Adipose tissue (tissue), 3 donors: ENCODE results near the gene MDC1. TPM values are rescaled to one million over a fixed set of nuclear protein-coding genes. Genes with fewer than 3 reads are reported as not detected.

Experiments used
- H3K27ac ChIP-seq: one replicate; pipeline ENCODE4 v1.5.1; 2013; ENCODE audit warnings: low read depth, low read length
- WGBS, 3 donors: extraction: QIAGEN DNeasy Blood & Tissue Kit; methylation state at CpG; one replicate each; pipeline ENCODE4 v1.1.7; 2013; 5-methylcytosine and 5-hydroxymethylcytosine counted together
- polyA plus RNA-seq, 3 donors: library from polyadenylated mRNA; stranded (reverse); fragments of 200-250 nt; gene quantifications; one replicate each; pipeline ENCODE4 v1.2.3, GENCODE V29; 2013
- donor health status: healthy with polysubstance abuse.
- donor health status: Bipolar disorder and iron deficiency.
- donor health status: healthy.

Gene MDC1
- polyA plus RNA-seq, 3 donors: 7.4 to 12.7 (median 7.8) TPM

DNA sequence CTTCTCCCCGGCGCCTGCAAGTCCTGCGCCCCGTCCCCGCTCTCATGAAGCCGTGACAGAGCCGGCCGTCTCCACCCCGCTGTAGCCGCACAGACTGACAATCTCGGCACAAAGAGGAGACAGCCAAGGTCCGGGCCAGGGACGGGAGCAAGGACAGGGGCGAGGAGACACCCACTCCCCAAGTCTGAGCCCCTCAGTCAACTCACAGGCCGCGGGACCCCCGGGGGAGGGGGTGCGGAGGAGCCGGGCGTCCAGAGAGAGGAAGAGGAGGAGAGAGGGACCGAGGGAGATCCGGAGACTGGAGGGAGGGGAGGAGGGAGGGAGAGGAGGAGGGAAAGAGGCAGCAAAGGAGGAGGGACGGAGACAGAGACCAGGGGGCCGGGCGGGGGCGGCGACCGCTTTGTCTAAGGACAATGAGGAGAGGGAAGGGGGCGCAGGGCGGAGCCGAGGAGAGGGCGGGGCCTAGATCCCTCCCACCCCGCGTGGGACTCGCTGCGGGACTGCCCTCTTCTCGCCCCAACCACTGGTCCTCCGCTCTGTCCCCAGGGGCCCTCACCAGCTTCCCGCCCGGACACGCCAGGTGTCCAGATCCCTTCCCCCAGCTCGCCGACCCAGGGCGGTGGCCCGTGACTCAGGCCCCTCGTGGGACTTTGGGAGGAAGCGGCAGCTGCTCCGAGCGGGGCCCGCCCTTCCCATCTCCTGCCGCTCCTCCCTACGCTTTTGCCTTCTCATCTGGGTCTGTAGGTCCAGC lies 30.0 kb downstream of the MDC1 start:
- 0 to 1% (median 1%) methylated on average over 44 to 52 of the region's 52 CpGs for WGBS, 3 donors
- H3K27ac ChIP-seq: peak overlapping the region; percentile 100

DNA sequence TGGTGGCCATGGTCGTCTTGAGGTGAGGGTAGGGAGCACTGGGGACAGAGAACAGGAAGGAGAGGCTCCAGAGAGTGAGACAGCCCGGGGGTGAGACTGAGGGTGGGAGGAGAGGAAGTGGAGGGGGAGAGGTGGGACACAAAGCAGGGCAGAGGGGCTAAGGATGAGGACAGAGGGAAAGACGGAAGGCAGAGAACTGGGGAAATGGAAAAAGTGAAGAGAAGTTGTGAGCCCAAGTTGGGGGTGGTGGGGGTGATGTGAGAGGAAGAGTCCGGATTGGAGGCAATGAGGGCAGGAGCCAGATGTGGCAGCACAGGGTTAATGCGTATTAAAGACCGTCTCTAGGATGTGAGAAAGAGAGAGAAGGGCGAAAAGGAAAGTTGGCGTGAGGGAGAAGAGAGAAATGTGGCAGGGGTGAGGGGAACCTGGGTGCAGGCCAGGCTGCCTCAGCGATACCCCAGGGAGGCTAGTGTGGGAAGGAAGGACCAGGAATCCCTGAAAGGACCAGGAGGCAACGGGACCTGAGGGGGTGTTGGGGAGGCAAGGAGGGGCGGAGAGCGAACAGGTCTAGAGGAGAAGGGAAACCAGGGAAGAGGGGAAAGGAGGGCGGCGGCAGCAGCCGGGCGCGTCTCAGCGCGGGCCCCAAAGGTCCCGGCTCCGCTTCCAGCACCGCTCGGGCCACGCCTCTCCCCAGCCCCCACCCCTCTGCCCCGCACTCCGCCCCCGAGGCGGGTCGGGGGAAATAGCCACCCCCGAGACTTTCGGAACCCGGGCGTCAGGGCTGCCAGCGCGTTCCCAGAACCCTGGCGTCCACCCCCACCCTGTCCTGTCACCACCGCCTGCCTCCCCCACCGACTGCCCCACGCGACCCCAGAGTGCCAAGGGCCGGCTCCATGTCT lies 30.8 kb downstream of the MDC1 start, which contains the start of gene PPP1R18:
PPP1R18 (minus strand) TSS at position 637 of the 899 bp plus-strand sequence; CDS start at position 10, 627 bp downstream.
- WGBS, 3 donors: 1 to 8% (median 1%) methylated on average over 23 to 41 of the region's 41 CpGs
- peak within 1 kb of the TSS; percentile 100 for H3K27ac ChIP-seq

DNA sequence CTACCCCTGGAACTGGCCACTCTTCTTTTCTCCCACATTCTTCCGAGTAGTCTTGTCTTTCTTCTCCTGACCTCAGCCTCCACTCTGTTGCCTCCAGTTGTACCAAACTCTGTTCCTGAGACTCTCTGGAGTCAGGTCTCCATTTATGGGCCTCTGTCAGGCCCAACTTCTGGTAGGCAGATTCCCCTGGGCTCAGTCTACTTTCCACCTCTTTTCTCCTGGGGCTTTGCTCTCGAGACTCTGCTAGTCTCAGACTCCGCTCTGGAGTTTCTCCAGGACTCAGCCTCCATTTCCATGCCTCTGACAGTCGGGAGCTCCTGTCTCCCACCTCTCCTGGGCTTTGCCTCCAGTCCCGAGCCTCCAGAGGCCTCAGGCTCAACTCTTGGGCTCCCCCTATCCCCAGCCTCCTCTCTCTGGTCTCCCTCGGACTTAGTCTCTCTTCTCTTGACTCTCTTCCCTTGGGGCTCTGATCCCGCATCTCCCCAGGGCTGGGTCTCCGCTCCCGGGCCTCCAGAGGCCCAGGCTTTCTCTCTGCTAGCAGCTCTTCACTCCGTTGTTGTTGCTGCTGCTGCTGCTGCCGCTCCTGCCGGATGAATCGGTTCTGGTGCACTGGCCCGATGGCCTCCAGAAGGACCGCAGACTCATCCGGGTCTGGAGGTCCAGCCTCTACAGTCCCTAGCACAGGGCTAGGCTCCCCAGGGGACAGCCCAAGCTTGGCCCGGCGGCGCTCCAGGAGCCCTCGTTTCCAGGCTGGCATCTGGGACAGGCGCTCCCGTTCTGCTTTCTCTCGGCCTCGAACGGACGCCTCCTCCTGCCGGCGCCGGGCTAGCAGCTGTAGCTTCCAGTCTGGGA lies 31.7 kb downstream of the MDC1 start:
- peak overlapping the region; percentile 100 for H3K27ac ChIP-seq
- 21 to 65% (median 27%) methylated on average over 29 of the region's 29 CpGs for WGBS, 3 donors

DNA sequence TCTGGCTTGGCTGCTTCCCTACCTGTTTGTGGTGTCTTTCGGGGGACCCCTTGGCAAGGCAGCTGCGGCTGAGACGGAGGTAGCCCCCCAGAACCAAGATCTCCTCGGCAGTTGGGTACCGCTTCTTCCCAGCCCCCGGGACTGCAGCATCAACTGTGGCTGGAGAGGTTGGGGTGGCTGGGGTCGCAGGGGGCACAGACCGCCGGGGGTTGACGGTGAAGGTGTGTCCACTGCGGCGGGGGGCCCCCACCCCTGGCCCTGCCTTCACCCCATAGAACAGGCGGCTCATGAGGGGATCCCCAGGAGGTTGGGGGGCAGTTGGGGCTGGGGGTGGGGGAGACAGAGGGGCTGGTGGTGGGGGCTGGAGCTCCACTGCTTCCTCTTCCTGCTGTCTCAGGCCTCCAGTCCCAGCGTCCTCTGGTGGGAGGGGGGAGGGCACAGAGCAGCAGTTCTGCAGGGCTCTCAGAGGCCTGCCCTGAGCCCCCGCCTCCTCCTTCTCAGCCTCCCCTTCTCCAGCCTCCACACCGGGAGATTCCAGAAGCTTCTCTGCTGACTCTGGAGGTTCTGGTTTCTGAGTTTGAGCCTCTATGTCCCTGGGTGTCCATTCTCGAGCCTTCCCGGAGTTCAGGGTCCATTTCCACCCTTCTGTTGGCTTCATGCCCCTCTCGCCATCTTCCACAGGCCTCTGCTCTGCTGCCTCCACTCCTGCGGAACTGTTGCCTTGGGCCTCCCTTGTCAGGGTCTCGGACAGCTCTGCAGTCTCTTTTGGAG lies 32.5 kb downstream of the MDC1 start:
- 11 to 62% (median 13%) methylated on average over 19 to 21 of the region's 21 CpGs for WGBS, 3 donors

DNA sequence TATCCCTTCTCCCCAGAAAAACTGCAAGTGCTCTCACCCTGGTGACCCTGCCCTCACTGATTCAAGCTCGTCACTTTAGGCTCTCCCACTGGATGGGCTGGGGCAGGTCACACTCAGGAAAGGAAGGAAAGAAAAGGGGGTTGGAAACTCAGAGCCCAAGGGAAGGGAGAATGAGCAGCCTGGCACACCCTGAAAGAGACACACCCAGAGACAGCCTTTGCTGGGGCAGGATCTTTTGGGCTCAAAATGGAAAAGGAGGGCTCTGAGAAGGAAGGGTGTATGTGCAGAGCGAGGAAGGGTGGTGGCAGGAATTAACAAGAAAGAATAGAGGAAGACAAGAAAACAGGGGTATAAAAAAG lies 33.1 kb downstream of the MDC1 start:
- peak overlapping the region; percentile 44 for H3K27ac ChIP-seq
- 6 to 52% (median 10%) methylated on average over 2 of the region's 2 CpGs for WGBS, 3 donors

More for the DNA sequence above, 32.5 kb downstream of the MDC1 start:
- peak overlapping the region; percentile 44 for H3K27ac ChIP-seq

DNA sequence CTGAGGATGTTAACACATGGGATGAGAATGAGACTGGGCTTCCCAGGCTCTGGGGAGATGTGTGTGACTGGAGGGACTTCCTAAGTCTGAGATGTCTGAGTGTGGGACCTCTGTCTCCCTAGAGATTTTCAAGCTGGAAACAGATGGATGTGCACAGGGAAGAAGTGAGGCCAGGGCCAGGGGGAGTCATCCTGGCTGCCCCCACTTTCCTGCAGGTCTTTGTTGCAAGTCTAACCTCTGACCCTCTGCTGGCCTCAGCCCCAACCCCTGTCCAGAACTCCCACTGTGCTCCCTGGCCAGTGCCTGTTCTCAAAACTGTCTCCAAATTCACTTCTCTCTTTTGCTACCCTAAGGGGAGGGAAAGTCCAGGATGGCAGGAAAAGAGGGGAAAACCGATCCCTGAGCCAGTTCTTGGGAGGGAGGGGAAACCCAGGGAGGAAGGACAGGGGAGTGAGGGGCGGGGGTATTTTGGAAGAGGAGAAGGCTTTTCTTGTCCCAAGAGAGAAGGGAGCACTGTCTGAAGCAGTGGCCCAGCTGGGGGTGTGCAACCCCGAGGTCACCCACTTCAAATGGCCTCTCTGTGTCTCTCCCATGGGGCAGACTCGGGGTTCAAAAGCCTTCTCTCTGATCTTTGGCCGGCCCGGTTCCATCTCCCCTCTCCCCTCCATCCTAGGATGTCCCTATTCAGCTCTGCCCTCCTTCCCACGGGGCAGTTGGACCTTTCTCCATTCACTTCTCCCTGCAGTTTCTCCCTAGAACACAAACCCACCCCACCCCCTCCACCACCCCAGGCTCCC lies 33.7 kb downstream of the MDC1 start:
- H3K27ac ChIP-seq: peak overlapping the region; percentile 89
- 2 to 37% (median 10%) methylated on average over 7 of the region's 7 CpGs for WGBS, 3 donors

DNA sequence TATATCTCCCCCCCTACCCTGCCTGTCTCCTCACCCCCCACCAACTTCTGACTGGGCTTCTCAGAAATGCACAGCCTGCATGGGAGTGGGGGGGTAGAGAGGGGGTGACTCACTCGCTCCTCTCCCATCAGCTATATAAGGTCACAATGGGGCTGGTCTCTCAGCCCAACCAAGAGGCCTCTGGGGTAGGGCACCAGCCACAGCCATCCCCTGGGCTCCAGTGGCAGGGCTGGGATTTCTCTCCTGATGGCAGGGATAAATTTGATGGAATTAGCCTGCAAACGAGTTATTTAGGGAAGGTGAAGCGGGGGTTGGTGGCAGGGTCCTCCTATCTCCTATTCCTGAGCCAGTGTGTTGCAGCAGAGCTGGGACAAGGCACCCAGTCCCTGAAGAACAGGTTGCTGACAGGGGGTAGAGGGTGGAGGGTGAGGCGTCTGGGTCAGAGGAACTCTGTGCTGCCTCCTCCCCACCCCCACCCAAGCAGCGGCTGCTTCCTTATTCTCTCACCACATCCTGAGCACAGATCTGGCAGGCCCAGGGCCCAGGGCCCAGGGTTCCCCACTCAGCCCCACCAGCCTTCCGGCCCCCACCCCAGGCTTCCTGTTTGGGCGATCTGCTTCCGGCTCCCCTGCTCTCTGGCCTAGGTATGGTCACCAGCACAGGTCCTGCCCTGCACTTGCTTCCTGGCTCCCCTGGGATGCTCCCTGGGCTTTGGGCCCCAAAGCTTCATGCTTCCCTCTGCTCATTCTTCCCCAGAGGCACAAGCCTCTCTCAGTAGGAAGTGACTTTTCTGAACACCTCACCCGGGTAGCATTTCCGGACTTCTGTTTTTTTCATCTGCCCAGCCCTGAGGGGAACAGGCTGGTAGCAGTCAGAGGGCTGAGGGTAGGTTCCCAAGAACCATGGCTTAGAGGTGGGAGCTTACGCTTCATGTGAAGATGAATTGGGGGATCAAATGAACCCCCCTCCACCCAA lies 34.7 kb downstream of the MDC1 start:
- peak overlapping the region; percentile 89 for H3K27ac ChIP-seq
- 3 to 44% (median 9%) methylated on average over 9 to 11 of the region's 11 CpGs for WGBS, 3 donors

DNA sequence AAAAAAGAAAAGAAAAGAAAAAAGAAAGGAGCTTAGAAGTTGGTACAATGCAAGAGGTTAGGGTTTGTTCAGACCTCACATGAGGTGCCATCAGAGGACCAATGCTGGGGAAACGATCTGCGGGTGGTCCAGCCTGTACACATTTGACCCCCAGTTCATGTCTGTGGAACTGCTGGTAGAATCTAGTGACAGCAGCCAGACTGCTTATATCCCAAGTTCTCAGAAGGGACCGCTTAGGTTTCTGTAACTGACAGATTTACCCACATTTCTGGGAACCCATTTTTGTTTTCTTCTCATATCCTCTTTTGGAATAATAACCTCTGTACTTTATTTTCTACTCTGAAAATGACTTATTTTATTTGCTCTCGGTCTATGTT lies 35.3 kb downstream of the MDC1 start:
- WGBS, 3 donors: 23 to 81% (median 25%) methylated on average over 4 of the region's 4 CpGs
- peak overlapping the region; percentile 63 for H3K27ac ChIP-seq

DNA sequence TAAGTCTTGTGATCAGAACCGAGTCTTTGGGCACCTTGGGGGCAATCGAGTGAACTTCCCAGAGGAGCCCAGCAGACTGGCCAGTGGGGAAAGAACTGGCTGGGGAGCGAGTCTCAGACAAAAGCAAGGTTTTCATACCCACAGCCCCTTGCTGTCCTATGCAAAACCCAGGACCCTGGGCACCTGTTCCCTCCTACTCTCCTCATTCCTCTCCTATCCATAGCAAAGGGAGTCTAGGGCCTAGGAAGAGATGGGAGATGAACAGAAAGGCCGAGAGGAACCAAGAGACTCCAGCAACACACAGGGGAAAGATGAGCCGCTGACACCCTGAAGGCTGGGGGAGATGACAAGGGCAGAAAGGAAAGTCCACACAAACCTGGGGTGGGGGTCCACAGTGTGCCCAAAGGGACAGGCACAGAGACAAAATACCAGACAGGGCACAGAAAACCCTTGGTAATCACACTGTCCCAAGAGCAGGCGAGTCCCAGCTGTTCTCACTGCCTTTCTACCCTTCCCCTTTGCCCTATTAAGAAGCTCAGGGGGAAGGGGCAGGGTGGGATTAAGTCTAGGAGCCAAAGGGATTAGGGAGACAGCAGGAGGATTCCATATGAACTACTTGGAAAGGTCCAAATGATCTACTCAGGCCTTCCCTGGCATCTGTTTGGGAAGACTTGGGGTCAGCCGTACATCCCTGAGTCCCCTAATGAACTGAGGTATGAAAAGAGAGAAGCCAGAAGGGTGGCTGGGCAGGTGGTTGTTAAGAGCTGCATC lies 37.1 kb downstream of the MDC1 start:
- 57 to 80% (median 61%) methylated on average over 7 of the region's 7 CpGs for WGBS, 3 donors
- H3K27ac ChIP-seq: no peak overlapping the region

DNA sequence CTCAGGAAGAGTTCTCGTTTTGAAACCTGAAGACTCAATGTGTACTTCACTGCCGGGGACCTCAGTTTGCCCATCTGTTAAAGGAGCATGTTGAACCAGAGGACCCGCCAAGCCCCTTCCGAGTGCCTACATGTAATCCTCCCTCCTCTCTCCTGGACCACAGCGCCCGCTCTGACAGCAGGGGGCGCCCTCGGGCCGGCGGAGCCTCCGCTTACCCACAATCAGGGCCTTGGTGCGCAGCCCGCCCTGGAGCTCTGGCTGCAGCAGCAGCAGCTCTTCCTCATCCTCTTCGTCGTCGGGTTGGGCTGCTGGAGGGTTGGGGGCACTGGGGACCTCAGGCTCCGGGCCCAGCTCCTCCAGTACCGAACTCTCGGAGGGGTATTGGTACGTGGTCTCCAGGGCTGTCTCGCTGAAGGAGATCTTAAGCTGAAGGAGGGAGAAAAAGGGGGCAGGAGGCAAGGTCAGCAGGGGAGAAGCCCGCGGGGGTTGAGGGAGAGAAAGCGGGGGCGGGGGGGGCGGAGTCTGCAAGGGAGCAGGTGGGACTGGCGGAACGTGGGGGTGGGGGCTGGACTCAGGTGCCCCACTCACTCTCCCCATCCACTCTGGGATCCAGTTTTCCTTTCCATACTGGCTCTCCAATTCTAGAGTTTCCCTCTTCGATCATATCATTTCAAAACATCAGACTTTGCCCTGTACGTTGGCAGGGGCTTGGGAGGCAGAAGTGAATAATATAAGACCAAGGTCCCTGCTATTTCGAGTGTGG lies 37.9 kb downstream of the MDC1 start:
- H3K27ac ChIP-seq: no peak overlapping the region
- WGBS, 3 donors: 11 to 12% (median 11%) methylated on average over 30 to 31 of the region's 31 CpGs

DNA sequence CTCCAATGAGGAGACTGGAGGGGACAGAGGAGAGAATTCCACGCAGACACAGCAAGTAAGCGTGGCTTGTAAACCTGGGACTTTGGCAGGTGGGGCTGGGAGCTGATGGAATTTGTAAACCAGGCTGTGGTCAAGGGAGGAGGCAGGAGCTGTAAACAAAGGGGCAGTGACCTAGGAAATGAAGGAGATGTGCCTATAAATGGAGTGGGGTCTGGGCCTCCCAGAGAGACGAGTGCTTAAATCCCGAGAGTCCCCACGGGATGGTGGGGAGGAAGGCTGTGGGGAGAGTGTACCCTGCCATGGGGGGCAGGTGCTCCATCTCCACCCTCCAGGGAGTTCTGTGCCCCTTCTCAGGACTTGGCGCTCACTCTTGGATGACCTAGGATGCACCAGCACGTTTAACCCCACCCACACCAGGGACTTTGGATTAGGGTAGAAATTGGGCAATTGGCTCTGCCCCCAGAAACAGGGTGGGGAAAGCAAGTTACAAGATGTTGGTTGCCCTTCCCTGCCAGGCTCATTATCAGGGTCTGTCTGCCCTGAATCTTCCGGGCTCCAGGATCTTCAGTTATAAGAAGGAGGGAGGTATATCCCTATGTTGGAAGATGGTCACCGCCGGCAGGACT lies 40.3 kb downstream of the MDC1 start:
- H3K27ac ChIP-seq: no peak overlapping the region
- 80 to 86% (median 84%) methylated on average over 10 of the region's 10 CpGs for WGBS, 3 donors

DNA sequence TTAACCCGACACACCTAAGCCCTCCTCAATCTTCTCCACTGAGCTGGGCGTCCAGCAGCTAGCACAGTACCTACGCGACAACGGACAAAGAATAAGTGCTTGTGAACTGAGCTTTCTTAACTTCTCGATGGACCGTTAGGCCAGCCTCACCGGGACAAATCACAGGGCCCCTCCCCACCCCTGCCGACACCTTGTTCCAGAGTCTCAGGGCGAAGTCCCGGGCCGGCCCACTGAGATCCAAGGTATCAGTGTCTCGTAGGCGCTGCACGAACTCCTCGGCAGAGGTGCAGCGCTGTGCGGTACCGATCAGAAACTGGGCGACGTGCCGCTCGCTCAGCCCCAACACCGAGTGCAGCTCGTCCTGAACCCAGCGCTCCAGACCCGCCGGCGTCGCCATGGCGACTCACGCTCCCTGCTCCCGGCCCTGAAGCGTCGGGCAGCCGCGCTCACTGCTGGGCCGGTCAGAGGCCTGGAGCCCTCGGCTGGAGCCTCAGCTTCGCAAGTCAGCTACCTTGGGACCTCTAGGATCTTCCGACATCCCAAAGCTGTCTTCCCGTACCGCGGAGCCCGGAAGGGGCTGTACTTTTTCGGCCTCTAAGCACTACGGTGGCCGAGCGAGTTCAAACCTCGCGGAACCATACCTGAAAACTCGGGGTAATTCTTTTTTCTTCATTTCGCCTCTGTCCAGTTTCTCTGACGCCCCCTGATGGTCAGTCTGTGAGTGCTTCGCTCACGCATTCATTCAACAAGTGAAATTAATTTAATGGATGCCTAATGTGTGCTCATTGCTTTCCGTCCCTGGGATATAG lies 44.4 kb downstream of the MDC1 start, which contains the start of gene DHX16:
DHX16 (minus strand) TSS at position 562 of the 809 bp plus-strand sequence; CDS start at position 397, 165 bp downstream.
- no peak within 1 kb of the TSS for H3K27ac ChIP-seq

DNA sequence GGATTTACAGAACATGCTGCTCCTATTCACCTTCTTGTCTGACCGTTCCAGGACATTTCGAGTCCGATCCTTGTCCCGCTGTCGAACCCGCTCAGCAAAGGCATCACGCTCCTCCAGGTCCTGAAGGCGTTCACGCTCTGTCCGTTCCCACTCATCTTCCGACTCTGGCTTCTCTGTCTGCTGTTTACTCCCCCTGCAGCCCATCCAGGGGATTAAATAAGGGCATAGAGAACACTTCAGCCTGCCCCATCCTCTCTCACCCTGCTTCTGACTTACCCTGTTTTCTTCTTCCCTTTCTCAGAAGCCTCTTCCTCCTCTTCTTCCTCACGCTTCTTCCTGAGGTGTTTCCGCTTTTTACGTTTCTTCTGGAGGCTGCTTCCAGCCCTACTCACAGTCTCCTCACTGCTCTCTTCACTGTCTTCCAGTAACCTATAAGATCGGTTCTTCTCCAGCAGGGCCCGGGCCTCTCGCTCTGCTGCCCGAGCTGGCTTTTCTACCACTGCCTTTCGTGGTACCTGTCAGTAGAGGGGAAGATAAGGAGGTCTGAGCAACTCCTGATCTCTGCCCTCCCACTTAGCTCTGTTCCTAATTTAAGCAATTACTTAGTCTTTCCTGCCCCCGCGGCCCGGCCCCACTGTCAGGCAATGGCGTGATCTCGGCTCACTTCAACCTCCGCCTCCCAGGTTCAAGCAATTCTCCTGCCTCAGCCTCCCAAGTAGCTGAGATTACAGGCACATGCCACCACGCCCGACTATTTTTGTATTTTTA lies 46.1 kb downstream of the MDC1 start:
- WGBS, 3 donors: 84 to 87% (median 86%) methylated on average over 27 of the region's 27 CpGs
- no peak overlapping the region for H3K27ac ChIP-seq

More for the DNA sequence above, 44.4 kb downstream of the MDC1 start, which contains the start of gene DHX16:
- 0 to 1% (median 0%) methylated on average over 44 to 57 of the region's 57 CpGs for WGBS, 3 donors
